Sigmoid colon (tissue), 4 donors: ENCODE data around the gene HBG2.

Source experiments
- POLR2A ChIP-seq, 2 donors: fragments of 450-650 bp; IDR thresholded peaks; one replicate each; pipeline ENCODE4 v1.6.1; 2016; ENCODE audit warnings: antibody characterized with exemption in 2 of 2, mild to moderate bottlenecking in 2 of 2, moderate library complexity in 2 of 2
- POLR2AphosphoS5 ChIP-seq, 4 donors: sonication (generic); formaldehyde crosslinking; IDR thresholded peaks; one replicate each; pipeline ENCODE4 v1.6.1; 2017; ENCODE audit warnings: antibody characterized with exemption in 4 of 4

DNA sequence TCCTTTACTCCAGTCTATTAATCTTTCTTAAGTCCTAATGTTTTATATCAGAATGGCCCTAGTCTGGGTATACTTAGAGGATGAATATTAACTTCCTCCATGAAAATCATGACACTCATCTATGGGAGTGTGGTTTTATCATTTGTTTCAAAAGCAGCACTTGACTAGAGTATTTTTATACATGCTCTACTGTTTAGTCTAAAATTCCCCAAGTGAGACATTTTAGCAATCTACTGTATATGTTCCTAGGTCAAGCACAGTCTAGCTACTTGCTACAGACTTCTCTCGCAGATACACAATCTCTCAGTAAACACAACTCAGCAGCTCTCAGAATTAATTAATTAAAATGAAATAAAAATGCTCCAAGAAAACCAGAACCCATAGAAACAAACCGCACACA, 24.8 kb downstream of the HBG2 start:
- TF ChIP-seq POLR2AphosphoS5 (IDR thresholded peaks at IDR 0.05) (no peak), POLR2A (IDR thresholded peaks at IDR 0.05) (no peak)
